ENCODE results near the gene SEC31B.

- TF ChIP-seq CTCF (conservative IDR thresholded peaks at IDR 0.05; ENCODE audit: low read depth in 2 of 2): no peak
- TF ChIP-seq REST (IDR thresholded peaks at IDR 0.05; ENCODE audit: unreplicated experiment): no peak
- no peak for TF ChIP-seq CREB1 (CRISPR knock-in tag; IDR thresholded peaks at IDR 0.05; ENCODE audit: low read depth)
- TF ChIP-seq EZH2 (IDR thresholded peaks at IDR 0.05; ENCODE audit: low read depth, unreplicated experiment): no peak
- no peak for TF ChIP-seq POLR2AphosphoS5 (IDR thresholded peaks at IDR 0.05; ENCODE audit: low read depth)
- TF ChIP-seq EZH2phosphoT487 (IDR thresholded peaks at IDR 0.05; ENCODE audit: unreplicated experiment): no peak
- no peak for TF ChIP-seq ZNF331 (CRISPR knock-in tag; IDR thresholded peaks at IDR 0.05; ENCODE audit: low read depth)
- no peak for TF ChIP-seq ETS1 (IDR thresholded peaks at IDR 0.05)
These were observed 21.6 kb downstream of the SEC31B start for GRCh38 chr10:100498059-100498458.
